Measurements from ENCODE around the gene KLF4.

The KLF4 gene

GRCh38 chr9:107447834-107448233, 41.7 kb downstream of the KLF4 start:
- DNase-seq (ENCODE audit: low read depth) = no peak

DNA sequence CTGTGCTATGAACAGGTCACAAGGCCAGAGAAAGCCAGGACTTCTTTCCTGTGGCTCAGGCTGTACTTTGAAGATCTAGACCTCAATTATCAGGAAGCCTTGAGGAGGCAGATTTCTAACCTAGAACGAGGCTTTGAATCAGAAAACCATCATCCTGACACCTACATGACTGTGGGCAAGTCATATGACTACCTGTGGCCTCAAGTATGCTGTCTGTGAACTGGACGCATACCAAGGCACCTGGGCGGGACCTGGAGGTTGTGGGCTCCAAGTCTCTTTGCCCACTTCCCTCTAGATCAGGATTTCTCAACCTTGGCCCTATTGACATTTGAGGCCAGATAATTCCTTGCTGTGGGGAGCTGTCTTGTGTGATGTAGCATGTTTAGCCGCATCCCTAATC, 42.5 kb downstream of the KLF4 start:
- no peak for DNase-seq (ENCODE audit: low read depth)

- DNase-seq (ENCODE audit: low read depth) = no peak
Measured at GRCh38 chr9:107446491-107446890, 43.1 kb downstream of the KLF4 start.

DNA sequence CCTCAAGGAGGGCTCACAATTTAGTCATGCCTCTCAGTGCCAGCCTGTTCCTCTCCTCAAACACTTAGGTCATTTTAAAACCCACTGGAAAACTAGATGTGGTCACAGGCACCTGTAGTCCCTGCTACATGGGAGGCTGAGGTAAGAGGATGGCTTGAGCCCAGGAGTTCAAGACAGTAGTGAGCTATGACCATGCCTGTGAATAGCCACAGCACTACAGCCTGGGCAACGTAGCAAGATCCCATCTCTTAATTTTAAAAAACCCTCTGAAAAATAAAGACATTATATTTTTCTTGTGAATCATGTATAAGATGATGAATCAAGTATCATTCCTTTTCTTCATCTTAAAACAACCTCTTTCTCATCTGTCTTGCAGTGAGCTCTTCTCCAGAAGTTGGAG, 45.8 kb downstream of the KLF4 start:
- DNase-seq (ENCODE audit: low read depth) = no peak

GRCh38 chr9:107439991-107440456, 49.5 kb downstream of the KLF4 start:
- peak; percentile 97 for DNase-seq (ENCODE audit: low read depth)

- DNase-seq (ENCODE audit: low read depth) = peak; percentile 84
Measured at GRCh38 chr9:107438211-107439031, 51.1 kb downstream of the KLF4 start.

- DNase-seq (ENCODE audit: low read depth) = no peak
Measured at GRCh38 chr9:107437716-107438115, 51.9 kb downstream of the KLF4 start.

DNA sequence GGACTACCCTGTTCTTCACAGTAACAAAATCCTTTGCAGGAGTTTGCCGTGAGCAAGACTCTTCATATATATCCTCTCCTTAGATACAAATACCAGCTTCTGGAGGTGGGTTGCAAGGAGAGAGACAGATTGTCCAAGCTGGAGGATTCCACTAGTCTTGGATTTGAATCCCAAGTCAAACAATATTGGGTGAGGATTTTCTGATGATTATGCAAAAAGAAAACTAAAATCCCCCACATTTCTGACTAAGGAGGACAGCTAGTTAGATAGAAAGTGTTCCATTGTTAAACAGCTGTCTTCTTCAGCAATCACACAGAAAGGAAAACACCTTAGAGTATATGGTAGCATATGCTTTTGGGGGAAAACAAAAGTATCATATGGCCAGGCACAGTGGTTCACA, 54.2 kb downstream of the KLF4 start:
- no peak for DNase-seq (ENCODE audit: low read depth)
